ENCODE results near the gene BCL2. TPM values are rescaled to one million over a fixed set of nuclear protein-coding genes. Genes with fewer than 3 reads are reported as not detected.
A peak's percentile ranks its signal among the peaks of the same experiment; 100 is the strongest.

The BCL2 gene
- total RNA-seq, 1 donor from 2014 or later = 17.3 TPM

GRCh38 chr18:63247506-63247905 lies 72.1 kb downstream of the BCL2 start:
- Histone ChIP-seq H3K27me3 (no peaks in the 10 kb centered on the region), H3K27ac (no peak overlapping the region), H3K36me3 (no peaks in the 10 kb centered on the region), H3K4me1 (peaks cover 3% of the 10 kb centered on the region), H3K9me3 (no peaks in the 10 kb centered on the region), H3K4me3 (no peak overlapping the region)
- no peak for TF ChIP-seq CTCF (IDR thresholded peaks at IDR 0.05)
- no peak for DNase-seq
- no peak for ATAC-seq
- intact Hi-C loops (cut with DNase I) = no loop called here

- H3K27ac ChIP-seq = no peak overlapping the region
- no peaks in the 10 kb centered on the region for H3K9me3 ChIP-seq
- DNase-seq (no peak), ATAC-seq (peak; percentile 38)
- no peaks in the 10 kb centered on the region for H3K27me3 ChIP-seq
- intact Hi-C loops (cut with DNase I) = no loop called here
- H3K4me3 ChIP-seq = no peak overlapping the region
- H3K4me1 ChIP-seq = peaks cover 3% of the 10 kb centered on the region
- no peaks in the 10 kb centered on the region for H3K36me3 ChIP-seq
- no peak for TF ChIP-seq CTCF (IDR thresholded peaks at IDR 0.05)
Observed at GRCh38 chr18:63245600-63245999, 74.0 kb downstream of the BCL2 start.

GRCh38 chr18:63244607-63245006 lies 75.0 kb downstream of the BCL2 start:
- intact Hi-C loops (cut with DNase I) = no loop called here
- H3K4me3 ChIP-seq = no peak overlapping the region
- H3K36me3 ChIP-seq = no peaks in the 10 kb centered on the region
- no peaks in the 10 kb centered on the region for H3K9me3 ChIP-seq
- DNase-seq (no peak), ATAC-seq (no peak)
- no peak overlapping the region for H3K27ac ChIP-seq
- no peak for TF ChIP-seq CTCF (IDR thresholded peaks at IDR 0.05)
- H3K4me1 ChIP-seq = peaks cover 7% of the 10 kb centered on the region
- no peaks in the 10 kb centered on the region for H3K27me3 ChIP-seq

GRCh38 chr18:63241760-63242159 lies 77.8 kb downstream of the BCL2 start:
- Histone ChIP-seq H3K27me3 (no peaks in the 10 kb centered on the region), H3K4me1 (peaks cover 29% of the 10 kb centered on the region), H3K4me3 (no peak overlapping the region), H3K9me3 (no peaks in the 10 kb centered on the region), H3K36me3 (no peaks in the 10 kb centered on the region), H3K27ac (peak overlapping the region; percentile 0)
- ATAC-seq (no peak), DNase-seq (no peak)
- intact Hi-C loops (cut with DNase I) = no loop called here
- no peak for TF ChIP-seq CTCF (IDR thresholded peaks at IDR 0.05)

GRCh38 chr18:63241317-63241712 lies 78.3 kb downstream of the BCL2 start:
- ATAC-seq = no peak
- Histone ChIP-seq H3K27me3 (no peaks in the 10 kb centered on the region), H3K36me3 (no peaks in the 10 kb centered on the region), H3K27ac (no peak overlapping the region), H3K9me3 (no peaks in the 10 kb centered on the region), H3K4me1 (peaks cover 32% of the 10 kb centered on the region), H3K4me3 (no peak overlapping the region)
- TF ChIP-seq CTCF (IDR thresholded peaks at IDR 0.05) = no peak
- DNase-seq = no peak
- intact Hi-C loops (cut with DNase I) = no loop called here
